ENCODE results near the gene DDX56. TPM values are rescaled to one million over a fixed set of nuclear protein-coding genes. Genes with fewer than 3 reads are reported as not detected.

The DDX56 gene
- total and polyA plus RNA-seq, 2 of the 13 experiments (the other 11 are each of a cell fraction or from before 2014, with no cell fraction given), result 82.6 to 120 TPM

DNA sequence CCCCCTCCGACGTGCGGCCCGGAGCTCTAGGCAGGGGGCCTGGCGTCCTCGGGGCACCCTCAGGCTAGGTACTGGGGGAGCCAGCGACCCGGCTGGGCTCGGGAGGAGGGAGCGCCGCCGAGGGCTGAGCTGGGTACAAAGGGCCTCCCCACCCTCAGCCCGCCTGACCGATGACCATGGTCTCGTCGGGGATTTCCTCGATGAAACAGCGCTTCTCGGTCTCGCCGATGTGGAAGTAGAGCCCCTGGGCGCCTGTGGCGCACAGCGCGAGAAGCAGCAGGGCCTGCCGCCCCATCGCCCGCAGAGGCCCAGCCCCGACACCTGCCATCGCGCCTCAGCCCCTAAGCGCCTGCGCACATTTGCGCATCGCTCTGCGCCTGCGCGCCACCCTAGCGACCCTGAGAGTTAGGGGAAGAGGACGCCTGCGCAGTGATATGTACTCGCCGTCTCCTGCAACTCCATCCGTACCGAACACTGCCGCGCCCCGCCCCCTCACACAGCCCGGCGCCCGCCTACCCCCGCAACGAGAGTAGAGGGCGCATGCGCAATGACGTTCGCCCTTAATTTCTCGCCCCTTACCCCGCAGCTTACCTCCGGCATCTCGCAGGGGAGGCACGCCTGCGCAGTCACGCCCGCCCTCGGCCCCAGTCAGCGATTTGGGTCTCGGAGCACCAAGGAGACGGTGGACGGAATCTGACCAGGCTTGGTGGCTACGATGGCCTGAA is 8.3 kb upstream of the DDX56 start, which contains the start of gene TMED4 (continued):
- no peak for TF ChIP-seq DMTF1 (CRISPR knock-in tag; IDR thresholded peaks at IDR 0.05)
- TF ChIP-seq RELA (CRISPR knock-in tag; IDR thresholded peaks at IDR 0.05), result no peak; the same call in 1 of the 2 replicates
- TF ChIP-seq, protein P1, sequence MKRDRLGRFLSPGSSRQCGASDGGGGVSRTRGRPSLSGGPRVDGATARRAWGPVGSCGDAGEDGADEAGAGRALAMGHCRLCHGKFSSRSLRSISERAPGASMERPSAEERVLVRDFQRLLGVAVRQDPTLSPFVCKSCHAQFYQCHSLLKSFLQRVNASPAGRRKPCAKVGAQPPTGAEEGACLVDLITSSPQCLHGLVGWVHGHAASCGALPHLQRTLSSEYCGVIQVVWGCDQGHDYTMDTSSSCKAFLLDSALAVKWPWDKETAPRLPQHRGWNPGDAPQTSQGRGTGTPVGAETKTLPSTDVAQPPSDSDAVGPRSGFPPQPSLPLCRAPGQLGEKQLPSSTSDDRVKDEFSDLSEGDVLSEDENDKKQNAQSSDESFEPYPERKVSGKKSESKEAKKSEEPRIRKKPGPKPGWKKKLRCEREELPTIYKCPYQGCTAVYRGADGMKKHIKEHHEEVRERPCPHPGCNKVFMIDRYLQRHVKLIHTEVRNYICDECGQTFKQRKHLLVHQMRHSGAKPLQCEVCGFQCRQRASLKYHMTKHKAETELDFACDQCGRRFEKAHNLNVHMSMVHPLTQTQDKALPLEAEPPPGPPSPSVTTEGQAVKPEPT (CRISPR knock-in tag; IDR thresholded peaks at IDR 0.05; ENCODE audit: low read depth), result peak; percentile 57; the same call in 1 of the 2 replicates
- TF ChIP-seq PRMT3 (CRISPR knock-in tag; IDR thresholded peaks at IDR 0.05; ENCODE audit: borderline replicate concordance, low read depth), result no peak
- TF ChIP-seq ZNF33B (CRISPR knock-in tag; IDR thresholded peaks at IDR 0.05), result no peak; the same call in 1 of the 2 replicates
- no peak for TF ChIP-seq ZNF430 (CRISPR knock-in tag; IDR thresholded peaks at IDR 0.05)
- TF ChIP-seq DDIT3 (CRISPR knock-in tag; IDR thresholded peaks at IDR 0.05), result no peak
- TF ChIP-seq THAP8 (CRISPR knock-in tag; IDR thresholded peaks at IDR 0.05; ENCODE audit: borderline replicate concordance), result 0 out of 2 replicates have a peak, but pooled peaks have one; percentile 27
- no peak for TF ChIP-seq ZNF576 (CRISPR knock-in tag; IDR thresholded peaks at IDR 0.05)
- no peak for TF ChIP-seq ARNT (IDR thresholded peaks at IDR 0.05)
- TF ChIP-seq HINFP (CRISPR knock-in tag; IDR thresholded peaks at IDR 0.05; ENCODE audit: low read depth), result peak; percentile 61; the same call in 1 of the 2 replicates
- no peak; the same call in 1 of the 2 replicates for TF ChIP-seq ZNF160 (CRISPR knock-in tag; IDR thresholded peaks at IDR 0.05)
- TF ChIP-seq ZNF136 (CRISPR knock-in tag; IDR thresholded peaks at IDR 0.05; ENCODE audit: low read depth), result 0 out of 2 replicates have a peak, but pooled peaks have one; percentile 37
- TF ChIP-seq ZNF24 (IDR thresholded peaks at IDR 0.05), result no peak
- TF ChIP-seq TOPORS (CRISPR knock-in tag; IDR thresholded peaks at IDR 0.05), result 0 out of 2 replicates have a peak, but pooled peaks have one; percentile 73
- no peak; the same call in 1 of the 2 replicates for TF ChIP-seq ZNF235 (CRISPR knock-in tag; IDR thresholded peaks at IDR 0.05; ENCODE audit: borderline replicate concordance)
- no peak for TF ChIP-seq TSC22D2 (CRISPR knock-in tag; IDR thresholded peaks at IDR 0.05; ENCODE audit: borderline replicate concordance)
- TF ChIP-seq, protein P2, sequence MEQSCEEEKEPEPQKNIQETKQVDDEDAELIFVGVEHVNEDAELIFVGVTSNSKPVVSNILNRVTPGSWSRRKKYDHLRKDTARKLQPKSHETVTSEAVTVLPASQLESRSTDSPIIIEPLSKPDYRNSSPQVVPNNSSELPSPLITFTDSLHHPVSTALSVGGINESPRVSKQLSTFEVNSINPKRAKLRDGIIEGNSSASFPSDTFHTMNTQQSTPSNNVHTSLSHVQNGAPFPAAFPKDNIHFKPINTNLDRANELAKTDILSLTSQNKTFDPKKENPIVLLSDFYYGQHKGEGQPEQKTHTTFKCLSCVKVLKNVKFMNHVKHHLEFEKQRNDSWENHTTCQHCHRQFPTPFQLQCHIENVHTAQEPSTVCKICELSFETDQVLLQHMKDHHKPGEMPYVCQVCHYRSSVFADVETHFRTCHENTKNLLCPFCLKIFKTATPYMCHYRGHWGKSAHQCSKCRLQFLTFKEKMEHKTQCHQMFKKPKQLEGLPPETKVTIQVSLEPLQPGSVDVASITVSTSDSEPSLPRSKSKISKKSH (CRISPR knock-in tag; IDR thresholded peaks at IDR 0.05; ENCODE audit: borderline replicate concordance), result peak; percentile 76; the same call in 1 of the 2 replicates
- TF ChIP-seq ZIK1 (CRISPR knock-in tag; IDR thresholded peaks at IDR 0.05; ENCODE audit: borderline replicate concordance, low read depth), result peak; percentile 52; the same call in 1 of the 2 replicates
- no peak for TF ChIP-seq ZNF282 (IDR thresholded peaks at IDR 0.05; ENCODE audit: partially characterized antibody)

All from HepG2 (cell line).